BJ (cell line): ENCODE results near the gene HS2ST1. TPM values are rescaled to one million over a fixed set of nuclear protein-coding genes. Genes with fewer than 3 reads are reported as not detected.

Source experiments
- CTCF ChIA-PET: fragments of 350-600 bp; formaldehyde crosslinking; extraction: SDS; loops from one replicate; lab custom pipeline; 2021; ENCODE audit warnings: antibody characterized with exemption, inconsistent platforms; lab: Yijun Ruan, JAX
- POLR2A ChIA-PET: fragments of 300-600 bp; sonication (Branson Sonifier 250); formaldehyde crosslinking; extraction: SDS; loops from one replicate; lab custom pipeline; 2021; ENCODE audit warnings: antibody characterized with exemption; lab: Charles Lee
- DNase-seq: peaks from one replicate; pipeline ENCODE4 v3.0.0-alpha.2; 2011; ENCODE audit warnings: low read depth
- H3K27me3 ChIP-seq: 2 replicates; pipeline ENCODE4 v1.6.0; 2011; ENCODE audit warnings: low read length; ENCODE audit not compliant: control insufficient read depth, insufficient read depth
- H3K36me3 ChIP-seq: 2 replicates; pipeline ENCODE4 v1.5.1; 2011; ENCODE audit warnings: low read length; ENCODE audit not compliant: control insufficient read depth, insufficient read depth
- H3K4me3 ChIP-seq: 2 replicates; pipeline ENCODE4 v1.5.1; 2011; ENCODE audit warnings: low read depth, mild to moderate bottlenecking, control low read depth, low read length
- polyA plus RNA-seq: library from polyadenylated mRNA; depleted of rRNA; stranded (reverse); fragments of >200 nt; gene quantifications from 2 replicates; pipeline ENCODE4 v1.2.3, GENCODE V29; 2011
- TF ChIP-seq, protein P1 (sequence below): IDR thresholded peaks from 2 replicates; pipeline ENCODE4 v1.5.1; 2011; ENCODE audit warnings: low read depth, mild to moderate bottlenecking, control low read depth, inconsistent platforms, low read length, moderate library complexity; ENCODE audit not compliant: insufficient read depth

HS2ST1 gene
- polyA plus RNA-seq, 1 experiment, result 5.3 TPM

DNA sequence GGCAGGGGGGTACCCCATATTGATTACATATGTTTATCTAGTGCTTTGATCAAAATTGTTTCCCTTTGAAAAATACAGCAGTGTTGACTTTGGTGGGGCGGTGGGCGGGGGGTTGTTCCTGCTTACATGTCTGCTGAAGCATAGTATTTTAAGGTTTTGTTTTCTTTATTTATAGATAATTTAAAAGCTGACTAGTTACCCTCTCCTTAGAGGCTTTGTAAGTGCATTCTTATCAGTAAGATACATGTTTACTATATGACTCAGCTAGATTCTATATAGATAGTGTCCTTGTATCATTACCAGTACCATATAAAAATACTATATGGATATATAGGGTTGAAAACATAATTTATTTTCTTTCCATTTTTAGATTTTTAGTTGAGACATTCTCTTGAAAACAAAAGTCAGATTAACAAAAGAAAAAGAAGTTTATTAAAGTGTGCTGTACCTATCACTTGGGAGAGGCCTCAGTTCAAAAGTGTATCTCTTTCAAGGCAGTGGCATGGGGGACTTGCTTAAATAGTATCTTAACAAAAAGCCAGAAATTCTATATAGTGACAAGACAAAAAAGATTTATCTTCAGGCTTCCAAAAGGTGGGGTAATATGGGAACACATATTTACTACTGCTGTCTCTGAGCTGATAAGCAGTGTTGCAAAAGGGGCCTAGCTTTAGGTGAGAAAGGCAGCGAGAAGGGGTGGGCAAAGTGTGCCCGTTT, 79.0 kb downstream of the HS2ST1 start:
- no peak overlapping the region for H3K4me3 ChIP-seq
- DNase-seq, result no peak
- no peaks in the 10 kb centered on the region for H3K36me3 ChIP-seq
- TF ChIP-seq, protein P1, sequence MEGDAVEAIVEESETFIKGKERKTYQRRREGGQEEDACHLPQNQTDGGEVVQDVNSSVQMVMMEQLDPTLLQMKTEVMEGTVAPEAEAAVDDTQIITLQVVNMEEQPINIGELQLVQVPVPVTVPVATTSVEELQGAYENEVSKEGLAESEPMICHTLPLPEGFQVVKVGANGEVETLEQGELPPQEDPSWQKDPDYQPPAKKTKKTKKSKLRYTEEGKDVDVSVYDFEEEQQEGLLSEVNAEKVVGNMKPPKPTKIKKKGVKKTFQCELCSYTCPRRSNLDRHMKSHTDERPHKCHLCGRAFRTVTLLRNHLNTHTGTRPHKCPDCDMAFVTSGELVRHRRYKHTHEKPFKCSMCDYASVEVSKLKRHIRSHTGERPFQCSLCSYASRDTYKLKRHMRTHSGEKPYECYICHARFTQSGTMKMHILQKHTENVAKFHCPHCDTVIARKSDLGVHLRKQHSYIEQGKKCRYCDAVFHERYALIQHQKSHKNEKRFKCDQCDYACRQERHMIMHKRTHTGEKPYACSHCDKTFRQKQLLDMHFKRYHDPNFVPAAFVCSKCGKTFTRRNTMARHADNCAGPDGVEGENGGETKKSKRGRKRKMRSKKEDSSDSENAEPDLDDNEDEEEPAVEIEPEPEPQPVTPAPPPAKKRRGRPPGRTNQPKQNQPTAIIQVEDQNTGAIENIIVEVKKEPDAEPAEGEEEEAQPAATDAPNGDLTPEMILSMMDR, result no peak
- H3K27me3 ChIP-seq, result no peaks in the 10 kb centered on the region
- ChIA-PET POLR2A (interaction anchor here (0.6 kb wide), 1 partner anchor 165 kb away, joined by 3 read pairs; no protein-coding TSS in a partner anchor), CTCF (interaction anchor here (0.6 kb wide), 1 partner anchor 8 kb away, joined by 3 read pairs; no protein-coding TSS in a partner anchor)

DNA sequence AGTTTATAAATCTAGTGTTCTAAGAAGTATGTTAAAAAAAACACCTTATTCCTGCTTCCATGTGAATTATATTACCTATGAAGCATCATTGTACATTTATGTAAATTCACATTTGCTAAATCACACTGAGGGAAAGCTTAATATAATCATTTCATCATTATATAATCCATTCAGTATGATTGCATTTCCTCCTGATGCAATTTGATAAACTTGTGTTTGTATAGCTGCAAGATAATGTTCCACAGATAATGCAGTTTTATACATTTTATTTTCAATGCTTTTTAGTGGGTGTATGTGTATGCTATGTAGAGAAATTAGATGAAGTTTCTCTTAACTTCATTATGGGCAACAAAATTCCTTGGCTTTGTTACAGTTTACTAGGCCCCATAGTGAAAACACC, 79.6 kb downstream of the HS2ST1 start:
- Histone ChIP-seq H3K27me3 (no peaks in the 10 kb centered on the region), H3K36me3 (no peaks in the 10 kb centered on the region), H3K4me3 (no peak overlapping the region)
- CTCF ChIA-PET, result no interaction called here
- TF ChIP-seq, protein P1, result no peak
- DNase-seq, result no peak
- POLR2A ChIA-PET, result no interaction called here

DNA sequence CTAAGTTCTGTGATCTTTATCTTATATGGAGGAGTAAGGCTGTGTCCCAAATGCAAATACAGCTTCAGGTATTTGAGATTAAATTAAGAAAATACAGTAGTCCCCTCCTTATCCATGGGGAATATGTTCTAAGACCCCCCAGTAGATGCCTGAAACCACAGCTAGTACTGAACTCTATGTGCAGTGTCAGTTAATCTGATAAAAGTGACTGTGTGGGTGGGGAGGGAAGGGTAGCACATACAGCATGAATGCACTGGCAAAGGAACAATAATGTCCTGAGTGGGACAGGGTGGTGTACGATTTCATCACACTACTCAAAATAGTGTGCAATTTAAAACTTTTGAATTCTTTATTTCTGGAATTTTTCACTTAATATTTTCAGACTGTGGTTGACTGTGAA, 83.1 kb downstream of the HS2ST1 start:
- H3K4me3 ChIP-seq, result no peak overlapping the region
- no peaks in the 10 kb centered on the region for H3K27me3 ChIP-seq
- ChIA-PET POLR2A (no interaction called here), CTCF (interaction anchor here (0.7 to 1.7 kb wide), 2 partner anchors 16 to 31 kb away, joined by 3 to 6 read pairs; no protein-coding TSS in a partner anchor)
- TF ChIP-seq, protein P1, result no peak
- DNase-seq, result no peak
- H3K36me3 ChIP-seq, result no peaks in the 10 kb centered on the region

DNA sequence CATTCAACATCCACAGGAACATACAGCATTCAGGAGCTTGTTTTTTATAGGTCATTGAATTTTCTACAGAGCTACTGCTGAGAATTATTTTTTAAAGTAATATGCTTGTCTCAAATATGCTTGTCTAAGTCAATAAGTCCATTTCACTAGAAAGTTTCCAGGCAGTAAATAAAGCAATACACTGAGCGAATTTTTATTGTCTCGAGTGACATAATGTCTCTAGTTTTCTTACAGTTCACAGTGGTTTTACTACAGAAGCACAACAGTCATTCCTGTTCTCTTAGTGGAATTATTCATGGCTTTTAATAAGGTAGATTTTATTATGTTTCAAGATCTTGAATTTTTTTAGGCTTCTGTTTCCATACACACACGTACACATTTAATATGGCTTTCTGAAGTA, 83.8 kb downstream of the HS2ST1 start:
- DNase-seq, result no peak
- TF ChIP-seq, protein P1, result no peak
- CTCF ChIA-PET, result interaction anchor here (1.7 kb wide), 1 partner anchor 15 kb away, joined by 6 read pairs; no protein-coding TSS in a partner anchor
- no peaks in the 10 kb centered on the region for H3K36me3 ChIP-seq
- POLR2A ChIA-PET, result no interaction called here
- no peaks in the 10 kb centered on the region for H3K27me3 ChIP-seq
- no peak overlapping the region for H3K4me3 ChIP-seq

DNA sequence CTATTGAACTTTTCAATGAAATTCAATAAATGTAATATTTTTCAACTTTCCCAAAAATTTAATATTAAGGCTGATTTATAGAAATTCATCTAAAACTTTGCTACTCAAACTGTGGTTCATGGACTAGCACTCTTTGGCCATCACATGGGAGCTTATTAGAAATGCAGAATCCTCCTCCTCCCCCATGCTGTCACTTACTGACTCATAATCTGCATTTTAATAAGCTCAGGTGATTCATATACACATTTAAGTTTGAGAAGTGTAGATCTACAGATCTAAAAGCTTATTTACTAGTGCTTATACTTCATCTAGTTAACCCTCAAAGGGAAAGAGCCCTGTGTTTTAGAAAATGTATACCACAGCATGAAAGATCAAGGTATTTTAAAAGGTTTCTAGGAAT, 84.3 kb downstream of the HS2ST1 start:
- no peaks in the 10 kb centered on the region for H3K36me3 ChIP-seq
- no peaks in the 10 kb centered on the region for H3K27me3 ChIP-seq
- ChIA-PET POLR2A (no interaction called here), CTCF (interaction anchor here (1.7 kb wide), 1 partner anchor 15 kb away, joined by 6 read pairs; no protein-coding TSS in a partner anchor)
- H3K4me3 ChIP-seq, result no peak overlapping the region
- DNase-seq, result no peak
- TF ChIP-seq, protein P1, result no peak
